Parathyroid adenoma (tissue), 2 donors: ENCODE measurements around the gene DPEP2.
"Not testable (repeated sequence)": the region's sequence is repeated elsewhere in the genome, so short reads cannot be mapped to it uniquely, and the experiment has no call there.

Experiments
- H2AFZ ChIP-seq: fragments of 300-600 bp; sonication (generic); one replicate; pipeline ENCODE4 v1.7.0; 2017; ENCODE audit warnings: antibody characterized with exemption, mild to moderate bottlenecking
- H3K27ac ChIP-seq: fragments of 300-600 bp; sonication (generic); one replicate; pipeline ENCODE4 v1.7.0; 2017
- H3K27me3 ChIP-seq: fragments of 300-600 bp; sonication (generic); one replicate; pipeline ENCODE4 v1.7.0; 2017; ENCODE audit warnings: low read length; ENCODE audit not compliant: control insufficient read depth, insufficient read depth
- H3K36me3 ChIP-seq: fragments of 300-600 bp; sonication (generic); one replicate; pipeline ENCODE4 v1.7.0; 2017; ENCODE audit warnings: low read length; ENCODE audit not compliant: control insufficient read depth, insufficient read depth
- H3K4me1 ChIP-seq: fragments of 300-600 bp; sonication (generic); one replicate; pipeline ENCODE4 v1.7.0; 2017; ENCODE audit warnings: control low read depth
- H3K4me2 ChIP-seq: fragments of 300-600 bp; sonication (generic); one replicate; pipeline ENCODE4 v1.7.0; 2017; ENCODE audit warnings: low read length
- H3K4me3 ChIP-seq: fragments of 300-600 bp; sonication (generic); one replicate; pipeline ENCODE4 v1.7.0; 2017; ENCODE audit warnings: low read depth, low read length
- H3K79me2 ChIP-seq: fragments of 300-600 bp; sonication (generic); one replicate; pipeline ENCODE4 v1.7.0; 2017; ENCODE audit warnings: control low read depth
- H3K9ac ChIP-seq: fragments of 300-600 bp; sonication (generic); one replicate; pipeline ENCODE4 v1.7.0; 2017; ENCODE audit warnings: mild to moderate bottlenecking
- H3K9me3 ChIP-seq: fragments of 300-600 bp; sonication (generic); one replicate; pipeline ENCODE4 v1.7.0; 2017; ENCODE audit warnings: low read length; ENCODE audit not compliant: control insufficient read depth
- TF ChIP-seq, protein P1 (sequence below): fragments of 300-600 bp; sonication (generic); IDR thresholded peaks from one replicate; pipeline ENCODE4 v1.7.0; 2017; ENCODE audit warnings: antibody characterized with exemption, mild to moderate bottlenecking
- donor health status: primary hyperparathyroidism.

Gene DPEP2

DNA sequence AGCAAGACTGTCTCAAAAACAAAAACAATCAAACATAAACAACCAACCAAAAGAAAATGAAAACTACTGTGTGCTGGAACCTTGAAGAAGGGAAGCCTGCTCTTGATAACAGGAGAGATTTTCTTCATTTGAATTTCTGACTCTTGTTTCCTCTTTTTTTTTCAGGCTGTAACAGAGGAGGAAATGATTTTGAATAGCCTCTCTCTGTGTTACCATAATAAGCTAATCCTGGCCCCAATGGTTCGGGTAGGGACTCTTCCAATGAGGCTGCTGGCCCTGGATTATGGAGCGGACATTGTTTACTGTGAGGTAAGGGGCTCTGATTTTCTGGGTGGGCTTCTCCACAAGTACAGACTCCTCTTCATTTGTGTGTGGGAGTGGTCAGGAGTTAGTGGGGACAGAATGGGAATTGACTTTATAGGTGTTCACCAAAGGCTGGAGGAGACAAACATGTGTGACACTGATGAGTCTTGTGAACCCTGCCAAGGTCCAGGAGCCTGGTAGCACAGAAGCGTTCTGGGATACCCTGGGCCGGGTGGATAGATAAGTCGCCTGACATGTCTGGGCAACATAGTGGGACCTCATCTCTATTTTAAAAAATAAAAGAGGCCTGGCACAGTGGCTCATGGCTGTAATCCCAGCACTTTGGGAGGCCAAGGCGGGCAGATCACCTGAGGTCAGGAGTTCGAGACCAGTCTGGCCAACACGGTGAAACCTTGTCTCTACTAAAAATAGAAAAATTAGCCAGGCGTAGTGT is 38.7 kb upstream of the DPEP2 start:
- peaks cover 3% of the 10 kb centered on the region for H3K4me1 ChIP-seq
- H3K27me3 ChIP-seq: no peaks in the 10 kb centered on the region
- no peak overlapping the region for H3K4me3 ChIP-seq
- no peaks in the 10 kb centered on the region for H3K9me3 ChIP-seq
- no peak overlapping the region for H3K4me2 ChIP-seq
- no peak overlapping the region for H2AFZ ChIP-seq
- no peaks in the 10 kb centered on the region for H3K79me2 ChIP-seq
- H3K27ac ChIP-seq: no peak overlapping the region
- no peak overlapping the region for H3K9ac ChIP-seq
- TF ChIP-seq, protein P1, sequence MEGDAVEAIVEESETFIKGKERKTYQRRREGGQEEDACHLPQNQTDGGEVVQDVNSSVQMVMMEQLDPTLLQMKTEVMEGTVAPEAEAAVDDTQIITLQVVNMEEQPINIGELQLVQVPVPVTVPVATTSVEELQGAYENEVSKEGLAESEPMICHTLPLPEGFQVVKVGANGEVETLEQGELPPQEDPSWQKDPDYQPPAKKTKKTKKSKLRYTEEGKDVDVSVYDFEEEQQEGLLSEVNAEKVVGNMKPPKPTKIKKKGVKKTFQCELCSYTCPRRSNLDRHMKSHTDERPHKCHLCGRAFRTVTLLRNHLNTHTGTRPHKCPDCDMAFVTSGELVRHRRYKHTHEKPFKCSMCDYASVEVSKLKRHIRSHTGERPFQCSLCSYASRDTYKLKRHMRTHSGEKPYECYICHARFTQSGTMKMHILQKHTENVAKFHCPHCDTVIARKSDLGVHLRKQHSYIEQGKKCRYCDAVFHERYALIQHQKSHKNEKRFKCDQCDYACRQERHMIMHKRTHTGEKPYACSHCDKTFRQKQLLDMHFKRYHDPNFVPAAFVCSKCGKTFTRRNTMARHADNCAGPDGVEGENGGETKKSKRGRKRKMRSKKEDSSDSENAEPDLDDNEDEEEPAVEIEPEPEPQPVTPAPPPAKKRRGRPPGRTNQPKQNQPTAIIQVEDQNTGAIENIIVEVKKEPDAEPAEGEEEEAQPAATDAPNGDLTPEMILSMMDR: no peak
- no peaks in the 10 kb centered on the region for H3K36me3 ChIP-seq

DNA sequence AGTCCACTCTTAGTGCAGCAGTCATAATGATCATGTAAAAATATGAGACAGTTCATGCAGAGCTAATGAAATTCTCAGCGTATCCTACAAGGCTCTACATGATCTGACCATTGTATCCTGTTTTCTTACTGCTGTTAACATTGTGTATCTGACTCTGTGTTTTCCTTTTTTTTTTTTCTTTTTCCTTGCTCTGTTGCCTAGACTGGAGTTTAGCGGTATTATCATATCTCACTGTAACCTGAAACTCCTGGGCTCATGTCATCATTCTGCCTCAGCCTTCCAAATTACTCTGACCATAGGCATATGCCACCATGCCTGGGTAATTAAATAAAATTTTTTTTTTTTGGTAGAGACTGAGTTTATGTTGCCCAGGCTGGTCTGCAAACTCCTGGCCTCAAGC is 35.9 kb upstream of the DPEP2 start:
- H3K79me2 ChIP-seq: no peaks in the 10 kb centered on the region
- H2AFZ ChIP-seq: no peak overlapping the region
- no peak overlapping the region for H3K4me3 ChIP-seq
- H3K27ac ChIP-seq: no peak overlapping the region
- H3K36me3 ChIP-seq: no peaks in the 10 kb centered on the region
- no peak overlapping the region for H3K9ac ChIP-seq
- peaks cover 3% of the 10 kb centered on the region for H3K4me1 ChIP-seq
- H3K9me3 ChIP-seq: no peaks in the 10 kb centered on the region
- no peak overlapping the region for H3K4me2 ChIP-seq
- H3K27me3 ChIP-seq: no peaks in the 10 kb centered on the region
- TF ChIP-seq, protein P1: no peak

DNA sequence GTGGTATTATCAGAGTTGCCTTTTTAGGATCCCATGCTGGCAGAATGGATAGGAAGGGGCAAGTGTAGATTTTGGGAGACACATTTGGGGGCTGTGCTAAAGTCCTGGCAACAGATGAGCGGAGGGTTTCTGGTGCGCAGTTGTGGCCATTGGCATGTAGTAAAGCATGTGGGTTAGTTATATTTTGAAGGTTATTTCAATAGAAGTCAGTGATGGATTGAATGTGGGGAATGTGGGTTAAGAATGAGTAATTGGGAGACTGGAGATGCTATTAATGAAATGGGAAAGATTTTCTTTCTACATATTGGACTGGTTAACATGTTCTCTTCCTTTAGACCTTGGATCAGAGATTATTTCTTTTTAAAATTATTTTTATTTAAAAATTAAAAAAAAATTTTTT is 33.8 kb upstream of the DPEP2 start:
- TF ChIP-seq, protein P1: no peak

DNA sequence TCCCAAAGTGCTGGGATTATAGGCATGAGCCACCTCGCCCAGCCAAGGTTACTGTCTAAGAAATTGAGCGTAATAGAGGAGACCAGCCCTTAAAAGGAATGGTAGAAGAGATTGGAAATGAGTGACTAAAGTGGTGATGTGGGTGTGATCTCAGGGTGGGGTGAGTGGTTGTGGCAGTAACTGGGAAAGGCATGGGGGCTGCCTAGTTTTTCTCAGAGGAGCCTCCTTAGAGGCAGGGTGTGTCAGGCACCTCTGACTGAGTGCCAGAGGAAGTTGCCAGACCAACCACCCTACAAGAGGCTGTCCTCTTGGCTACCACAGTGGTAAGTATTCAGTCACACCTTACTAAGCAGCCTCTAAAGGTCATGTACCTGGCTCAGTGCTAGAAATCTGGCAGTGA is 32.7 kb upstream of the DPEP2 start:
- H3K4me2 ChIP-seq: no peak overlapping the region
- H3K4me1 ChIP-seq: peaks cover 3% of the 10 kb centered on the region
- no peaks in the 10 kb centered on the region for H3K9me3 ChIP-seq
- TF ChIP-seq, protein P1: no peak
- no peaks in the 10 kb centered on the region for H3K79me2 ChIP-seq
- no peak overlapping the region for H3K27ac ChIP-seq
- H3K27me3 ChIP-seq: no peaks in the 10 kb centered on the region
- H3K9ac ChIP-seq: no peak overlapping the region
- H2AFZ ChIP-seq: no peak overlapping the region
- H3K4me3 ChIP-seq: no peak overlapping the region
- H3K36me3 ChIP-seq: no peaks in the 10 kb centered on the region

More for the DNA sequence above, 33.8 kb upstream of the DPEP2 start:
- Histone ChIP-seq H2AFZ (no peak overlapping the region), H3K4me3 (no peak overlapping the region), H3K79me2 (no peaks in the 10 kb centered on the region), H3K9me3 (no peaks in the 10 kb centered on the region), H3K4me2 (no peak overlapping the region), H3K4me1 (peaks cover 3% of the 10 kb centered on the region), H3K9ac (no peak overlapping the region), H3K27me3 (no peaks in the 10 kb centered on the region), H3K27ac (no peak overlapping the region), H3K36me3 (no peaks in the 10 kb centered on the region)

DNA sequence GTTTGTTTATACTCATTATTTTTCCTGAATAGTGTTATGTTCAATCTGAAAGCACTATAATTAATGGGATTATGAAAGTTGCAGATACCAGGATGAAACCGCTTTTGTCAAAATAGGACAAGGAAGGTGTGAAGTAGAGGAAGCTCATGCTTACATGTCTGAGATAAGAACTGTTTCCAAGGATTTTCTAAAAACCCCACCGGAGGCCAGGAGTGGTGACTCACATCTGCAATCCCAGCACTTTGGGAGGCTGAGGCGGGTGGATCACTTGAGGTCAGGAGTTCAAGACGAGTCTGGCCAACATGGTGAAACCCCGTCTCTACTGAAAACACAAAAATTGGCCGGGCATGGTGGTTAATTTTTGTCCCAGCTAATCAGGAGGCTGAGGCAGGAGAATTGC is 30.8 kb upstream of the DPEP2 start:
- H3K4me2 ChIP-seq, H3K9ac ChIP-seq, H3K9me3 ChIP-seq, H3K27ac ChIP-seq, H3K4me3 ChIP-seq, H3K36me3 ChIP-seq, H3K4me1 ChIP-seq, H2AFZ ChIP-seq, H3K27me3 ChIP-seq, H3K79me2 ChIP-seq: not testable (repeated sequence)
